CD14-positive monocyte (primary cell): ENCODE data around the gene GLB1L3. TPM values are rescaled to one million over a fixed set of nuclear protein-coding genes. Genes with fewer than 3 reads are reported as not detected.

Experiments
- DNase-seq, 3 donors: peaks; one replicate each; pipeline ENCODE4 v3.0.0-alpha.2; 2011 to 2022
- H2AFZ ChIP-seq: 2 replicates; pipeline ENCODE4 v1.6.0; 2012; ENCODE audit warnings: mild to moderate bottlenecking, low read depth, low read length, inconsistent platforms; ENCODE audit not compliant: insufficient read depth, poor library complexity, severe bottlenecking
- H3K27ac ChIP-seq, 2 donors: 1 replicate in 1 of 2; 2 replicates in 1 of 2; pipeline ENCODE4 v1.5.1; 2012 to 2013; ENCODE audit warnings: low read length in 2 of 2, control low read depth in 1 of 2, inconsistent platforms in 1 of 2, low read depth in 1 of 2, mild to moderate bottlenecking in 1 of 2
- H3K27me3 ChIP-seq, 2 donors: one replicate each; pipeline versions ENCODE4 v1.6.0 to v1.6.1; 2011 to 2013; ENCODE audit warnings: low read length in 2 of 2; ENCODE audit not compliant: control insufficient read depth in 2 of 2, insufficient read depth in 2 of 2
- H3K36me3 ChIP-seq, 2 donors: replicated peaks in 1 of 2; 1 replicate in 1 of 2; 2 replicates in 1 of 2; pipeline versions ENCODE4 v1.5.1 to v1.6.1; 2012 to 2013; ENCODE audit warnings: low read length in 2 of 2, control low read depth in 1 of 2, inconsistent platforms in 1 of 2, mild to moderate bottlenecking in 1 of 2; ENCODE audit not compliant: insufficient read depth in 2 of 2, control insufficient read depth in 1 of 2
- H3K4me1 ChIP-seq, 2 donors: 1 replicate in 1 of 2; 2 replicates in 1 of 2; pipeline versions ENCODE4 v1.5.1 to v1.6.1; 2012 to 2013; ENCODE audit warnings: low read length in 2 of 2, control low read depth in 1 of 2, inconsistent platforms in 1 of 2, mild to moderate bottlenecking in 1 of 2, moderate library complexity in 1 of 2; ENCODE audit not compliant: insufficient read depth in 2 of 2, control insufficient read depth in 1 of 2
- H3K4me2 ChIP-seq: replicated peaks from 2 replicates; pipeline ENCODE3; 2012; ENCODE audit warnings: low read length, moderate library complexity, mild to moderate bottlenecking; ENCODE audit not compliant: poor library complexity, severe bottlenecking; ENCODE audit errors: extremely low read depth
- H3K4me3 ChIP-seq, 3 experiments: fragments of 200-600 bp in 1 of 3; sonication (generic) in 1 of 3; replicated peaks in 1 of 3; 1 replicate in 2 of 3; 2 replicates in 1 of 3; pipeline ENCODE4 v1.5.1; 2011 to 2013; ENCODE audit warnings: low read length in 3 of 3, mild to moderate bottlenecking in 3 of 3, control low read depth in 2 of 3, low read depth in 2 of 3, inconsistent platforms in 1 of 3, moderate library complexity in 1 of 3
- H3K79me2 ChIP-seq: 2 replicates; pipeline ENCODE4 v1.6.0; 2012; ENCODE audit warnings: mild to moderate bottlenecking, control low read depth, inconsistent platforms, low read length, moderate library complexity; ENCODE audit not compliant: insufficient read depth
- H3K9ac ChIP-seq: 2 replicates; pipeline ENCODE4 v1.6.0; 2017; ENCODE audit warnings: low read length, mild to moderate bottlenecking; ENCODE audit not compliant: insufficient read depth, poor library complexity, severe bottlenecking
- H3K9me3 ChIP-seq, 2 donors: replicated peaks in 1 of 2; 1 replicate in 1 of 2; 2 replicates in 1 of 2; pipeline versions ENCODE4 v1.5.1 to v1.6.1; 2012 to 2013; ENCODE audit warnings: low read length in 2 of 2, control low read depth in 1 of 2; ENCODE audit not compliant: control insufficient read depth in 1 of 2, insufficient read depth in 1 of 2
- H4K20me1 ChIP-seq: 2 replicates; pipeline ENCODE4 v1.6.0; 2012; ENCODE audit warnings: mild to moderate bottlenecking, low read length, control low read depth, moderate library complexity; ENCODE audit not compliant: insufficient read depth
- H3K27ac Mint-ChIP-seq, 7 donors: one replicate each; pipeline ENCODE4 v1.8.0; 2020; ENCODE audit warnings: mild to moderate bottlenecking in 7 of 7, mixed read lengths in 7 of 7, moderate library complexity in 6 of 7, inconsistent platforms in 2 of 7
- H3K27me3 Mint-ChIP-seq, 3 donors: one replicate each; pipeline ENCODE4 v1.8.0; 2021 to 2022; ENCODE audit warnings: low read depth in 3 of 3, mild to moderate bottlenecking in 3 of 3, mixed read lengths in 3 of 3, moderate library complexity in 3 of 3, inconsistent platforms in 1 of 3
- H3K36me3 Mint-ChIP-seq, 2 donors: one replicate each; pipeline ENCODE4 v1.8.0; 2020; ENCODE audit warnings: mixed read lengths in 2 of 2, inconsistent platforms in 1 of 2, mild to moderate bottlenecking in 1 of 2
- H3K4me1 Mint-ChIP-seq: one replicate; pipeline ENCODE4 v1.8.0; 2020; ENCODE audit warnings: mild to moderate bottlenecking, mixed read lengths
- H3K4me3 Mint-ChIP-seq, 2 donors: one replicate each; pipeline ENCODE4 v1.8.0; 2020; ENCODE audit warnings: mild to moderate bottlenecking in 2 of 2, mixed read lengths in 2 of 2, moderate library complexity in 1 of 2
- H3K9me3 Mint-ChIP-seq, 7 donors: one replicate each; pipeline ENCODE4 v1.8.0; 2020 to 2022; ENCODE audit warnings: mixed read lengths in 7 of 7, mild to moderate bottlenecking in 6 of 7, moderate library complexity in 6 of 7, inconsistent platforms in 2 of 7
- CTCF ChIP-seq: fragments of 200-600 bp; IDR thresholded peaks from one replicate; pipeline ENCODE4 v1.8.0; 2022; ENCODE audit warnings: antibody characterized with exemption, mild to moderate bottlenecking
- WGBS: methylation state at CpG from one replicate; pipeline ENCODE4 v1.1.5; 2013; ENCODE audit warnings: missing lambda C conversion rate; ENCODE audit not compliant: insufficient coverage; 5-methylcytosine and 5-hydroxymethylcytosine counted together
- intact Hi-C, 2 donors: fragments of 100-400 bp; cut with micrococcal nuclease; formaldehyde crosslinking; loops; one replicate each; pipeline versions ENCODE4 v1.15.0 to v1.15.1; 2023
- polyA plus RNA-seq, 3 donors: library from polyadenylated mRNA; depleted of rRNA in 1 of 3; unstranded in 2 of 3; stranded (reverse) in 1 of 3; fragments of 300-500 nt in 2 of 3; fragments of >200 nt in 1 of 3; fragmentation: Illumina TruSeq in 2 of 3; gene quantifications; 1 replicate in 2 of 3; 2 replicates in 1 of 3; pipeline ENCODE4 v1.2.3, GENCODE V29; 2012 to 2021

The GLB1L3 gene
- polyA plus RNA-seq, 3 donors = not detected

- Mint-ChIP-seq H3K4me3 (no peak overlapping the region), H3K27ac (peak overlapping the region in 1 of 7 donors; percentile 6), H3K4me1 (no peaks in the 10 kb centered on the region), H3K36me3 (no peaks in the 10 kb centered on the region), H3K9me3 (peaks cover 0 to 4% (median 0%) of the 10 kb centered on the region in 7 donors), H3K27me3 (peaks cover 8 to 31% (median 16%) of the 10 kb centered on the region in 3 donors)
- H4K20me1 ChIP-seq = no peaks in the 10 kb centered on the region
- no peak for TF ChIP-seq CTCF
- H3K27ac ChIP-seq = no peak overlapping the region
- H3K4me2 ChIP-seq = no peak overlapping the region
- H3K27me3 ChIP-seq = peaks cover 0 to 2% of the 10 kb centered on the region in 2 donors
- no peaks in the 10 kb centered on the region for H3K79me2 ChIP-seq
- DNase-seq = no peak
- no peaks in the 10 kb centered on the region for H3K4me1 ChIP-seq
- H3K9ac ChIP-seq = no peak overlapping the region
- intact Hi-C loops = no loop called here
- H3K4me3 ChIP-seq = no peak overlapping the region
- H2AFZ ChIP-seq = no peak overlapping the region
- 96% methylated on average over 7 of the region's 7 CpGs for WGBS
- no peaks in the 10 kb centered on the region for H3K9me3 ChIP-seq
- H3K36me3 ChIP-seq = no peaks in the 10 kb centered on the region
These were observed 14.5 kb downstream of the GLB1L3 start for GRCh38 chr11:134290646-134291045.

DNA sequence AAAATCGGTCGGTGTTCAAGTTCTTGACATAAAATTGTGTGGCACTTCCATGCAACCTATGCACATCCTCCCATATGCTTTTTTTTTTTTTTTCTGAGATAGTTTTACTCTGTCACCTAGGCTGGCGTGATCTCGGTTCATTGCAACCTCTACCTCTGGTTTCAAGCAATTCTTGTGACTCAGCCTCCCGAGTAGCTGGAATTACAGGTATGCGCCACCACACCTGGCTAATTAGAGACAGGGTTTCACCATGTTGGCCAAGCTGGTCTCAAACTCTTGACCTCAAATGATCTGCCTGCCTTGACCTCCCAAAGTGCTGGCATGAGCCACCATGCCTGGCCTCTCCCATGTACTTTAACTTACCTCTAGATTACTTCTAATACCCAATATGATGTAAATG, 15.0 kb downstream of the GLB1L3 start:
- peaks cover 0 to 2% of the 10 kb centered on the region in 2 donors for H3K27me3 ChIP-seq
- Mint-ChIP-seq H3K4me1 (no peaks in the 10 kb centered on the region), H3K36me3 (no peaks in the 10 kb centered on the region), H3K27me3 (peaks cover 8 to 28% (median 16%) of the 10 kb centered on the region in 3 donors), H3K9me3 (peaks cover 0 to 3% (median 0%) of the 10 kb centered on the region in 7 donors), H3K27ac (no peak overlapping the region), H3K4me3 (no peak overlapping the region)
- DNase-seq = no peak
- H4K20me1 ChIP-seq = no peaks in the 10 kb centered on the region
- no peak overlapping the region for H3K27ac ChIP-seq
- intact Hi-C loops = no loop called here
- H3K4me2 ChIP-seq = no peak overlapping the region
- no peaks in the 10 kb centered on the region for H3K9me3 ChIP-seq
- H3K4me3 ChIP-seq = no peak overlapping the region
- WGBS = 97% methylated on average over 6 of the region's 6 CpGs
- no peak overlapping the region for H2AFZ ChIP-seq
- no peaks in the 10 kb centered on the region for H3K36me3 ChIP-seq
- H3K9ac ChIP-seq = no peak overlapping the region
- no peaks in the 10 kb centered on the region for H3K4me1 ChIP-seq
- no peak for TF ChIP-seq CTCF
- no peaks in the 10 kb centered on the region for H3K79me2 ChIP-seq
